ENCODE measurements around the gene SLIT2.
A peak's percentile ranks its signal among the peaks of the same experiment; 100 is the strongest.

Gene SLIT2

DNA sequence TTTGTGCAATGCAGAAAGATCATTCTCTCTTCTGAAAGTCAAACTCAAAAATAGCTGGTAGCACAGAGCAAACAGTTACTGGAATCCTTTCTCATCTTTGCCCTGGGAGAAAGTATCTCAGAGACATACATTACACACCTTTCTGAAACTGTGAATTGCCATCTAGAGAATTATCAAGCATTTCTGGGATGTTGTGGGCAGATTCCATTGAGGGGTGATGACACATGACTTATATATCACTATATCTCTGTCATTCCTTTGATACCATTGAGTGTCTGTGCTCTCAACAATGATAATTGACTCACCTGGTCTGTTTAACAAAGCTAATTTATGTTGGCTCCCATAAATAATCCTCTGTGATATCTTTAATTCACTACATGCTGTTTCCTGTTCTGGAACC is 13.0 kb downstream of the SLIT2 start:
- Histone ChIP-seq H3K27ac (ENCODE audit: low read length, poor library complexity, severe bottlenecking) (no peak overlapping the region), H3K4me2 (ENCODE audit: low read length, poor library complexity, severe bottlenecking) (no peak overlapping the region), H4K91ac (ENCODE audit: low read length) (no peak overlapping the region), H3K9ac (ENCODE audit: low read length) (no peak overlapping the region), H3K4me1 (ENCODE audit: control insufficient read depth, insufficient read depth, low read depth, low read length) (no peaks in the 10 kb centered on the region), H2BK120ac (ENCODE audit: low read depth, low read length) (no peak overlapping the region), H3K18ac (ENCODE audit: low read depth in 1 of 2, low read length in 2 of 2) (no peak overlapping the region), H3K9me3 (ENCODE audit: control insufficient read depth, low read length) (no peaks in the 10 kb centered on the region), H3K79me1 (replicated peaks; ENCODE audit: low read length, poor library complexity, severe bottlenecking) (no peaks in the 10 kb centered on the region), H2BK15ac (ENCODE audit: low read depth, poor library complexity, severe bottlenecking) (no peak overlapping the region), H3K4me3 (ENCODE audit: insufficient read depth in 1 of 2, low read depth in 1 of 2, low read length in 2 of 2) (no peak overlapping the region), H3K23ac (ENCODE audit: low read length in 2 of 2) (no peak overlapping the region), H4K8ac (ENCODE audit: low read length) (no peak overlapping the region), H3K36me3 (ENCODE audit: control insufficient read depth in 1 of 2, insufficient read depth in 2 of 2, low read depth in 1 of 2, low read length in 2 of 2) (peaks cover 0 to 54% of the 10 kb centered on the region in 2 experiments), H2BK12ac (ENCODE audit: low read length in 2 of 2) (no peak overlapping the region), H3K14ac (ENCODE audit: low read length in 2 of 2) (no peak overlapping the region), H3K27me3 (ENCODE audit: control insufficient read depth in 1 of 2, insufficient read depth in 1 of 2, low read length in 2 of 2) (no peaks in the 10 kb centered on the region), H2AFZ (ENCODE audit: low read depth, low read length) (no peak overlapping the region), H3K4ac (ENCODE audit: low read depth in 1 of 2, low read length in 2 of 2) (no peak overlapping the region), H2AK5ac (ENCODE audit: low read length, severe bottlenecking) (no peak overlapping the region), H2BK5ac (ENCODE audit: low read depth, low read length, poor library complexity, severe bottlenecking) (no peak overlapping the region)
- DNase-seq = no peak

GRCh38 chr4:20265726-20266125 is 14.0 kb downstream of the SLIT2 start:
- Histone ChIP-seq H3K27me3 (ENCODE audit: control insufficient read depth in 1 of 2, insufficient read depth in 1 of 2, low read length in 2 of 2) (no peaks in the 10 kb centered on the region), H3K4me2 (ENCODE audit: low read length, poor library complexity, severe bottlenecking) (no peak overlapping the region), H4K91ac (ENCODE audit: low read length) (no peak overlapping the region), H3K23ac (ENCODE audit: low read length in 2 of 2) (no peak overlapping the region), H2AFZ (ENCODE audit: low read depth, low read length) (no peak overlapping the region), H2BK120ac (ENCODE audit: low read depth, low read length) (no peak overlapping the region), H3K4me1 (ENCODE audit: control insufficient read depth, insufficient read depth, low read depth, low read length) (no peaks in the 10 kb centered on the region), H2BK5ac (ENCODE audit: low read depth, low read length, poor library complexity, severe bottlenecking) (no peak overlapping the region), H3K36me3 (ENCODE audit: control insufficient read depth in 1 of 2, insufficient read depth in 2 of 2, low read depth in 1 of 2, low read length in 2 of 2) (peaks cover 0 to 53% of the 10 kb centered on the region in 2 experiments), H2BK12ac (ENCODE audit: low read length in 2 of 2) (no peak overlapping the region), H3K18ac (ENCODE audit: low read depth in 1 of 2, low read length in 2 of 2) (no peak overlapping the region), H3K14ac (ENCODE audit: low read length in 2 of 2) (no peak overlapping the region), H4K8ac (ENCODE audit: low read length) (no peak overlapping the region), H3K9me3 (ENCODE audit: control insufficient read depth, low read length) (no peaks in the 10 kb centered on the region), H3K27ac (ENCODE audit: low read length, poor library complexity, severe bottlenecking) (no peak overlapping the region), H2BK15ac (ENCODE audit: low read depth, poor library complexity, severe bottlenecking) (no peak overlapping the region), H3K79me1 (replicated peaks; ENCODE audit: low read length, poor library complexity, severe bottlenecking) (no peaks in the 10 kb centered on the region), H2AK5ac (ENCODE audit: low read length, severe bottlenecking) (no peak overlapping the region), H3K4me3 (ENCODE audit: insufficient read depth in 1 of 2, low read depth in 1 of 2, low read length in 2 of 2) (no peak overlapping the region), H3K4ac (ENCODE audit: low read depth in 1 of 2, low read length in 2 of 2) (no peak overlapping the region), H3K9ac (ENCODE audit: low read length) (no peak overlapping the region)
- WGBS = 83% methylated on average over 1 of the region's 1 CpG
- DNase-seq = no peak

DNA sequence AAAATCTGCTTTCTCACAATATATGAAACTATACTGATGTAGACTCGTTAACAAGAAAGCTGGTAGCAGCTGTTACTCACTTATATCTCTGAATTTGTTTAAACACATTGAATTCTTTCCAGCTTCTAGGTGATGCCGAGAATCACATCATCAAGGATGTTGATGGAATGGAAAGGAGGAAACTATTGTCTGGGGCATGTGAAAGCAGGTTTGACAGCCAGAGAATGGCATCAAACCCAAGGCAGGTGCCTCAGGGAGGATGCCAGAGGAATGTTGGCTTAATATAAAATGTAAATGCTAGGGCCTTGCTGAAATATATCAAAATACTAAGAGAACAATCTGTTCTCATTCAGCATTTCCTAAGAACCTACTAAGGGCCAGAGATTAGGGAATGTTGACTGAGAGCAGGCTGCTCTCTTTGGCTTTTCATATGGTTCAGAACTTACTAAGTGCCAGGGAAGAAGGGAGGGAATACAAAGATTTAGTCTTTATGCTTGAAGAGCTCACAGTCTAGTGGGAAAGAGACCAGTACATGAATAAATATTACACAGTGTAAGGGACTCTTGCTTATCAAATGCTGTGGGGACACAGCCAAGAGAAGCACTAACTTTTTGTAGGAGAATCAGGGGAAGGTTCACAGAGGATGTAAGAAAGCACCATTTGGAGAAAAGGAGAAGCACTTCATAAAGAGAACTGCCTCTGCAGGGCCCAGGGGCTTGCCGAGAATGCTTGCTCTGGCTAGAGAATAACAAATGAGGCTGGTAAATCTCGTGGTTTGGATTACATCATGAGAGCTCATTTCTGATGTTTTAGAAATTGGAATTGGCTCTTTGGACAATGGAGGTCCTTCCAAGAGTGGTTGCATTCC is 14.7 kb downstream of the SLIT2 start:
- WGBS = 88% methylated on average over 4 of the region's 4 CpGs
- H3K14ac ChIP-seq (ENCODE audit: low read length in 2 of 2) = no peak overlapping the region
- H3K9me3 ChIP-seq (ENCODE audit: control insufficient read depth, low read length) = no peaks in the 10 kb centered on the region
- DNase-seq = no peak
- no peak overlapping the region for H3K4ac ChIP-seq (ENCODE audit: low read depth in 1 of 2, low read length in 2 of 2)
- H2AFZ ChIP-seq (ENCODE audit: low read depth, low read length) = no peak overlapping the region
- H3K9ac ChIP-seq (ENCODE audit: low read length) = peak overlapping the region; percentile 5
- H3K27me3 ChIP-seq (ENCODE audit: control insufficient read depth in 1 of 2, insufficient read depth in 1 of 2, low read length in 2 of 2) = no peaks in the 10 kb centered on the region
- no peak overlapping the region for H2BK5ac ChIP-seq (ENCODE audit: low read depth, low read length, poor library complexity, severe bottlenecking)
- no peak overlapping the region for H3K4me3 ChIP-seq (ENCODE audit: insufficient read depth in 1 of 2, low read depth in 1 of 2, low read length in 2 of 2)
- H3K4me2 ChIP-seq (ENCODE audit: low read length, poor library complexity, severe bottlenecking) = no peak overlapping the region
- no peak overlapping the region for H2BK120ac ChIP-seq (ENCODE audit: low read depth, low read length)
- no peak overlapping the region for H2BK12ac ChIP-seq (ENCODE audit: low read length in 2 of 2)
- H4K8ac ChIP-seq (ENCODE audit: low read length) = no peak overlapping the region
- no peak overlapping the region for H3K18ac ChIP-seq (ENCODE audit: low read depth in 1 of 2, low read length in 2 of 2)
- H3K79me1 ChIP-seq (replicated peaks; ENCODE audit: low read length, poor library complexity, severe bottlenecking) = no peaks in the 10 kb centered on the region
- H2AK5ac ChIP-seq (ENCODE audit: low read length, severe bottlenecking) = no peak overlapping the region
- H3K27ac ChIP-seq (ENCODE audit: low read length, poor library complexity, severe bottlenecking) = no peak overlapping the region
- H3K4me1 ChIP-seq (ENCODE audit: control insufficient read depth, insufficient read depth, low read depth, low read length) = no peaks in the 10 kb centered on the region
- H3K23ac ChIP-seq (ENCODE audit: low read length in 2 of 2) = no peak overlapping the region
- no peak overlapping the region for H4K91ac ChIP-seq (ENCODE audit: low read length)
- peaks cover 0 to 46% of the 10 kb centered on the region in 2 experiments for H3K36me3 ChIP-seq (ENCODE audit: control insufficient read depth in 1 of 2, insufficient read depth in 2 of 2, low read depth in 1 of 2, low read length in 2 of 2)
- H2BK15ac ChIP-seq (ENCODE audit: low read depth, poor library complexity, severe bottlenecking) = no peak overlapping the region

- H2AK5ac ChIP-seq (ENCODE audit: low read length, severe bottlenecking) = no peak overlapping the region
Measured at GRCh38 chr4:20268028-20268427, 16.3 kb downstream of the SLIT2 start.

More at GRCh38 chr4:20268028-20268427, 16.3 kb downstream of the SLIT2 start:
- H2BK120ac ChIP-seq (ENCODE audit: low read depth, low read length) = no peak overlapping the region
- H2AFZ ChIP-seq (ENCODE audit: low read depth, low read length) = no peak overlapping the region
- H3K36me3 ChIP-seq (ENCODE audit: control insufficient read depth in 1 of 2, insufficient read depth in 2 of 2, low read depth in 1 of 2, low read length in 2 of 2) = peaks cover 0 to 33% of the 10 kb centered on the region in 2 experiments
- no peak overlapping the region for H3K14ac ChIP-seq (ENCODE audit: low read length in 2 of 2)
- H3K27me3 ChIP-seq (ENCODE audit: control insufficient read depth in 1 of 2, insufficient read depth in 1 of 2, low read length in 2 of 2) = no peaks in the 10 kb centered on the region
- no peak overlapping the region for H3K9ac ChIP-seq (ENCODE audit: low read length)
- no peak overlapping the region for H4K8ac ChIP-seq (ENCODE audit: low read length)
- H4K91ac ChIP-seq (ENCODE audit: low read length) = no peak overlapping the region
- no peak for DNase-seq
- no peak overlapping the region for H2BK12ac ChIP-seq (ENCODE audit: low read length in 2 of 2)
- H3K4me2 ChIP-seq (ENCODE audit: low read length, poor library complexity, severe bottlenecking) = no peak overlapping the region
- H3K27ac ChIP-seq (ENCODE audit: low read length, poor library complexity, severe bottlenecking) = no peak overlapping the region
- H3K4ac ChIP-seq (ENCODE audit: low read depth in 1 of 2, low read length in 2 of 2) = no peak overlapping the region
- H2BK5ac ChIP-seq (ENCODE audit: low read depth, low read length, poor library complexity, severe bottlenecking) = no peak overlapping the region
- no peaks in the 10 kb centered on the region for H3K9me3 ChIP-seq (ENCODE audit: control insufficient read depth, low read length)
- no peak overlapping the region for H2BK15ac ChIP-seq (ENCODE audit: low read depth, poor library complexity, severe bottlenecking)
- no peak overlapping the region for H3K18ac ChIP-seq (ENCODE audit: low read depth in 1 of 2, low read length in 2 of 2)
- H3K23ac ChIP-seq (ENCODE audit: low read length in 2 of 2) = no peak overlapping the region
- H3K79me1 ChIP-seq (replicated peaks; ENCODE audit: low read length, poor library complexity, severe bottlenecking) = no peaks in the 10 kb centered on the region
- H3K4me3 ChIP-seq (ENCODE audit: insufficient read depth in 1 of 2, low read depth in 1 of 2, low read length in 2 of 2) = no peak overlapping the region
- no peaks in the 10 kb centered on the region for H3K4me1 ChIP-seq (ENCODE audit: control insufficient read depth, insufficient read depth, low read depth, low read length)

Data from mesenchymal stem cell (in vitro differentiated cells and primary cell).